HL-60 (cell line): ENCODE results near the gene COL9A1.

ENCODE experiments used
- CTCF ChIP-seq: IDR thresholded peaks from one replicate; pipeline ENCODE4 v1.5.1; 2011; ENCODE audit warnings: low read length, control low read depth, inconsistent platforms; ENCODE audit not compliant: insufficient read depth
- GABPA ChIP-seq: IDR thresholded peaks from 2 replicates; pipeline ENCODE4 v1.6.1; 2012; ENCODE audit warnings: low read depth
- POLR2AphosphoS5 ChIP-seq: IDR thresholded peaks from 2 replicates; pipeline ENCODE4 v1.6.1; 2012; ENCODE audit warnings: low read depth
- REST ChIP-seq: IDR thresholded peaks from 2 replicates; pipeline ENCODE4 v1.6.1; 2012; ENCODE audit warnings: low read depth; ENCODE audit not compliant: insufficient replicate concordance

GRCh38 chr6:70183538-70183937, 119.3 kb downstream of the COL9A1 start:
- TF ChIP-seq CTCF (no peak), REST (no peak), GABPA (no peak), POLR2AphosphoS5 (no peak)
